ENCODE results near the gene RAD17.

The RAD17 gene

GRCh38 chr5:69335341-69335935 is 34.2 kb upstream of the RAD17 start:
- TF ChIP-seq, protein P1, sequence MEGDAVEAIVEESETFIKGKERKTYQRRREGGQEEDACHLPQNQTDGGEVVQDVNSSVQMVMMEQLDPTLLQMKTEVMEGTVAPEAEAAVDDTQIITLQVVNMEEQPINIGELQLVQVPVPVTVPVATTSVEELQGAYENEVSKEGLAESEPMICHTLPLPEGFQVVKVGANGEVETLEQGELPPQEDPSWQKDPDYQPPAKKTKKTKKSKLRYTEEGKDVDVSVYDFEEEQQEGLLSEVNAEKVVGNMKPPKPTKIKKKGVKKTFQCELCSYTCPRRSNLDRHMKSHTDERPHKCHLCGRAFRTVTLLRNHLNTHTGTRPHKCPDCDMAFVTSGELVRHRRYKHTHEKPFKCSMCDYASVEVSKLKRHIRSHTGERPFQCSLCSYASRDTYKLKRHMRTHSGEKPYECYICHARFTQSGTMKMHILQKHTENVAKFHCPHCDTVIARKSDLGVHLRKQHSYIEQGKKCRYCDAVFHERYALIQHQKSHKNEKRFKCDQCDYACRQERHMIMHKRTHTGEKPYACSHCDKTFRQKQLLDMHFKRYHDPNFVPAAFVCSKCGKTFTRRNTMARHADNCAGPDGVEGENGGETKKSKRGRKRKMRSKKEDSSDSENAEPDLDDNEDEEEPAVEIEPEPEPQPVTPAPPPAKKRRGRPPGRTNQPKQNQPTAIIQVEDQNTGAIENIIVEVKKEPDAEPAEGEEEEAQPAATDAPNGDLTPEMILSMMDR (IDR thresholded peaks at IDR 0.05; ENCODE audit: control insufficient read depth, extremely low read depth, insufficient read depth), result no peak
- DNase-seq (ENCODE audit: low read depth), result no peak

GRCh38 chr5:69341520-69342161 is 28.0 kb upstream of the RAD17 start:
- DNase-seq (ENCODE audit: low read depth), result no peak
- TF ChIP-seq, protein P1 (IDR thresholded peaks at IDR 0.05; ENCODE audit: control insufficient read depth, extremely low read depth, insufficient read depth), result no peak
- no peak overlapping the region for H3K4me3 ChIP-seq (ENCODE audit: low read depth, low read length)

More at GRCh38 chr5:69335341-69335935, 34.2 kb upstream of the RAD17 start:
- H3K4me3 ChIP-seq (ENCODE audit: low read depth, low read length), result no peak overlapping the region

DNA sequence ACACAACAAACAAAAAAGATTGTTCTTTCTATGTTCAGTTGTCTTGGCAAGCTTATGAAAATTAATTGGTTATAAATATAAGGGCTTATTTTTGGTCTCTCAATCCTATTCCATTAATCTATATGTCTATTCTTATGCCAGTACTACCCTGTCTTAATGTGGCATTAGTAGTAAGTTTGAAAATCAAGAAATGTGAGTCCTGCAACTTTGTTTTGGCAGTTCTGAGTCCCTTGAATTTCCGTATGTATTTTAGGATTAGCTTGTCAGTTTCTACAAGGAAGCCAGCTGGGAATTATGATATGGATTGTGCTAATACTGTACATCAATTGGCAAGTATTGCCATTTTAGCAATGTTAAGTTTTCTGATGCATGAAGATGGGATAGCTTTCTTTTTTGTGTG is 26.5 kb upstream of the RAD17 start:
- no peak overlapping the region for H3K4me3 ChIP-seq (ENCODE audit: low read depth, low read length)
- TF ChIP-seq, protein P1 (IDR thresholded peaks at IDR 0.05; ENCODE audit: control insufficient read depth, extremely low read depth, insufficient read depth), result no peak
- peak; percentile 68 for DNase-seq (ENCODE audit: low read depth)

DNA sequence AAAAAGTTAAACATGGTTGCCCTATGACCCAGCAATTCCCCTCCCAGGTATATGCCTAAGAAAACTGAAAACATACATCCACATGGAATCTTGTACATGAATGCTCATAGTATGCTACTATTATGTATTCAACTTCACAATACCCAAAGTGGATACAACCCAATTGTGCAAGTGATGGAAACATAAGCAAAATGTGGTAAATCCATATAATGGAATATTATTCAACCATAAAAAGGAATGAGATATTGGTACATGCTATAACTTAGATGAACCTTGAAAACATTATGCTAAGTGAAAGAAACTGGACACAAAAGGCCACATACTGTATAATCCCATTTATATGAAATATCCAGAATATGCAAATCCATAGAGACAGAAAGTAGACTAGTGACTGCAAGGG is 19.0 kb upstream of the RAD17 start:
- no peak for DNase-seq (ENCODE audit: low read depth)
- TF ChIP-seq, protein P1 (IDR thresholded peaks at IDR 0.05; ENCODE audit: control insufficient read depth, extremely low read depth, insufficient read depth), result no peak
- no peak overlapping the region for H3K4me3 ChIP-seq (ENCODE audit: low read depth, low read length)

DNA sequence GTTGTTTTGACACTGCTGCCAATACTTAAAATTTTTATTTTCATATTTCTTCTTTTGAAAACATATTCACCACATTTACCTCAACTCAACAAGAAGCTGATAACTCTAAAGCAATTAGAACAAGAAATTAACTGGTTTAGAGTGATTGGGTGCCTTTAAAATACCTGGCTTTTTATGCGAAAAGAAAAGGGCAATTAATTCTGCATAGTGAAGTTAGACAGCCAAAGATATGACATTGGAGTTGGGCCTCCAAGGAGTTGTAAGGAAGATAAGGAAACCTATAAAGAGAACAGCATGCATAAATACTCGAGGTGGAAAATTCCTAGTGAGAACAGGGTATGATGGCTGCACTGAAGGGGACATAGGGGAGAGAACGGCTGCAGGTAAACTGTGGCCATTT is 9.9 kb upstream of the RAD17 start:
- DNase-seq (ENCODE audit: low read depth), result no peak
- TF ChIP-seq, protein P1 (IDR thresholded peaks at IDR 0.05; ENCODE audit: control insufficient read depth, extremely low read depth, insufficient read depth), result no peak
- no peak overlapping the region for H3K4me3 ChIP-seq (ENCODE audit: low read depth, low read length)

- TF ChIP-seq, protein P1 (IDR thresholded peaks at IDR 0.05; ENCODE audit: control insufficient read depth, extremely low read depth, insufficient read depth), result no peak
- no peak for DNase-seq (ENCODE audit: low read depth)
- H3K4me3 ChIP-seq (ENCODE audit: low read depth, low read length), result no peak overlapping the region
These were observed 9.2 kb upstream of the RAD17 start for GRCh38 chr5:69360442-69360841.

DNA sequence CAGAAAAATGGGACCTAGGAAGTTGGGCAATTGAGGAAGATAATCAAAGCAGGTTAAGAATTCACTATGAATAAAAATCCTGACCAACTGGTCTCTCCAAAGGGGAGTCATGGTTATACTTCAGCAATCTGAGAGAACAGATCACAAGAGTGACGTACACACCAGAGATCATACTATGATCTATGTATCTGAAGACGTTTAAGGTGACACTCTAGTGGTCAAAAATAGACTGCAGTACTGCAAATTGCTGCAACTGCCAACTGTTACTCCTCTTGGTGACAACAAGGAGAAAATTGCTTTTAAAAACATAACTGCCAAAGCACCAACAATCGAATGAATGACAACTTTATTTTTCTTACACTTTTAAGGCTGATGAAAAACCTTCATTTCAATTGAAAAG is 5.2 kb upstream of the RAD17 start:
- no peak overlapping the region for H3K4me3 ChIP-seq (ENCODE audit: low read depth, low read length)
- DNase-seq (ENCODE audit: low read depth), result no peak
- TF ChIP-seq, protein P1 (IDR thresholded peaks at IDR 0.05; ENCODE audit: control insufficient read depth, extremely low read depth, insufficient read depth), result peak; percentile 26; the same call in 1 of the 2 replicates

Measured in LNCaP clone FGC (cell line).